Ovary (tissue), 9 donors: Measurements from ENCODE around the gene FILIP1L. TPM values are rescaled to one million over a fixed set of nuclear protein-coding genes. Genes with fewer than 3 reads are reported as not detected.

Source experiments
- DNase-seq, 5 donors: peaks; one replicate each; pipeline ENCODE4 v3.0.0-alpha.2; 2019 to 2020
- H3K27ac ChIP-seq, 2 donors: fragments of 200-600 bp; one replicate each; pipeline versions ENCODE4 v1.5.1 to v1.8.0; 2019 to 2022
- H3K27me3 ChIP-seq: fragments of 200-600 bp; one replicate; pipeline ENCODE4 v1.8.0; 2022
- H3K36me3 ChIP-seq: fragments of 200-600 bp; sonication (generic); one replicate; pipeline ENCODE4 v1.5.1; 2019
- H3K4me1 ChIP-seq: one replicate; pipeline ENCODE4 v1.8.1; 2013; ENCODE audit warnings: mild to moderate bottlenecking, moderate library complexity; ENCODE audit not compliant: insufficient read depth
- H3K4me3 ChIP-seq: fragments of 200-600 bp; sonication (generic); one replicate; pipeline ENCODE4 v1.5.1; 2017
- H3K9me3 ChIP-seq, 2 donors: fragments of 200-600 bp in 1 of 2; sonication (generic) in 1 of 2; one replicate each; pipeline versions ENCODE4 v1.5.1 to v1.8.1; 2013 to 2019; ENCODE audit warnings: mild to moderate bottlenecking in 1 of 2, moderate library complexity in 1 of 2
- CTCF ChIP-seq, 3 donors: fragments of 450-650 bp in 2 of 3; fragments of 200-600 bp in 1 of 3; IDR thresholded peaks; one replicate each; pipeline versions ENCODE4 v1.5.1 to v1.8.0; 2016 to 2022; ENCODE audit warnings: antibody characterized with exemption in 3 of 3, mild to moderate bottlenecking in 1 of 3
- EP300 ChIP-seq: sonication (generic); formaldehyde crosslinking; IDR thresholded peaks from one replicate; pipeline ENCODE4 v1.6.1; 2017; ENCODE audit warnings: antibody characterized with exemption
- POLR2A ChIP-seq: fragments of 450-650 bp; IDR thresholded peaks from one replicate; pipeline ENCODE4 v1.6.1; 2017; ENCODE audit warnings: antibody characterized with exemption, mild to moderate bottlenecking, moderate library complexity
- WGBS, 3 donors: extraction: QIAGEN DNeasy Blood & Tissue Kit in 1 of 3; methylation state at CpG; one replicate each; pipeline versions ENCODE4 v1.1.5 to v1.1.7; 2013 to 2017; 5-methylcytosine and 5-hydroxymethylcytosine counted together
- intact Hi-C, 4 donors: fragments of 100-400 bp; cut with DNase I; formaldehyde crosslinking; loops; one replicate each; pipeline versions ENCODE4 v1.11.0 to v1.15.1; 2022 to 2023
- polyA plus RNA-seq, 2 donors: library from polyadenylated mRNA; stranded (reverse); fragments of 200-250 nt in 1 of 2; fragments of 350-450 nt in 1 of 2; fragmentation: Illumina TruSeq in 1 of 2; extraction: RNeasy Lipid Tissue Mini Kit (QIAGEN cat#74804) in 1 of 2; gene quantifications; one replicate each; pipeline ENCODE4 v1.2.3, GENCODE V29; 2013 to 2014
- total RNA-seq, 7 donors: library from RNA; depleted of rRNA in 2 of 7; stranded (reverse); fragments of >200 nt in 2 of 7; fragmentation: NEBNext Ultra II Directional in 3 of 7; extraction: Animal tissue kit (Norgen Biotek cat#: 25700) in 3 of 7; gene quantifications; one replicate each; pipeline versions ENCODE4 v1.1.0 to v1.2.4, GENCODE V29; 2016 to 2023
- donor health status: DM: no; HTN: no; CAD: no; lungs with moderate emphysema.
- donor health status: DM: no; HTN: no; CAD: no.
- donor health status: Bipolar disorder and iron deficiency.
- donor health status: DM: yes; HTN: yes; CAD: no.
- donor health status: DM: no; HTN: no; CAD: no.
- donor health status: DM: yes; HTN: yes; CAD: no.

FILIP1L gene
- total and polyA plus RNA-seq, 9 donors: 23.7 to 174 (median 110) TPM

- no peak overlapping the region for H3K27ac ChIP-seq
- H3K36me3 ChIP-seq: no peaks in the 10 kb centered on the region
- no peaks in the 10 kb centered on the region for H3K27me3 ChIP-seq
- no peak for DNase-seq
- 89 to 98% (median 93%) methylated on average over 1 of the region's 1 CpG for WGBS, 3 donors
- TF ChIP-seq POLR2A (no peak), CTCF (IDR thresholded peaks at IDR 0.05) (no peak), EP300 (no peak)
- intact Hi-C loops: no loop called here
- H3K4me3 ChIP-seq: no peak overlapping the region
- H3K4me1 ChIP-seq: peaks cover 8% of the 10 kb centered on the region
- no peaks in the 10 kb centered on the region for H3K9me3 ChIP-seq
Measured at GRCh38 chr3:99921377-99921695, 193.0 kb downstream of the FILIP1L start.

- TF ChIP-seq POLR2A: no peak
- TF ChIP-seq EP300: no peak
- TF ChIP-seq CTCF (IDR thresholded peaks at IDR 0.05): no peak
- no peaks in the 10 kb centered on the region for H3K36me3 ChIP-seq
- H3K4me1 ChIP-seq: peaks cover 8% of the 10 kb centered on the region
- intact Hi-C loops: no loop called here
- H3K4me3 ChIP-seq: no peak overlapping the region
- no peaks in the 10 kb centered on the region for H3K27me3 ChIP-seq
- peak in 4 of 5 donors; percentile 33 to 69 (median 55) for DNase-seq
- 52 to 60% (median 56%) methylated on average over 10 of the region's 10 CpGs for WGBS, 3 donors
- no peaks in the 10 kb centered on the region for H3K9me3 ChIP-seq
- H3K27ac ChIP-seq: no peak overlapping the region
Measured at GRCh38 chr3:99920481-99921376, 193.6 kb downstream of the FILIP1L start.

GRCh38 chr3:99919694-99920093 lies 194.6 kb downstream of the FILIP1L start:
- Histone ChIP-seq H3K9me3 (no peaks in the 10 kb centered on the region), H3K27ac (no peak overlapping the region), H3K36me3 (no peaks in the 10 kb centered on the region), H3K27me3 (no peaks in the 10 kb centered on the region), H3K4me1 (peaks cover 4% of the 10 kb centered on the region), H3K4me3 (no peak overlapping the region)
- intact Hi-C loops: no loop called here
- DNase-seq: no peak
- TF ChIP-seq EP300 (no peak), CTCF (IDR thresholded peaks at IDR 0.05) (no peak), POLR2A (no peak)

GRCh38 chr3:99918715-99919114 lies 195.6 kb downstream of the FILIP1L start:
- H3K27ac ChIP-seq: no peak overlapping the region
- DNase-seq: no peak
- no peak for TF ChIP-seq POLR2A
- TF ChIP-seq EP300: no peak
- TF ChIP-seq CTCF (IDR thresholded peaks at IDR 0.05): no peak
- intact Hi-C loops: no loop called here
- H3K4me1 ChIP-seq: peaks cover 4% of the 10 kb centered on the region
- H3K36me3 ChIP-seq: no peaks in the 10 kb centered on the region
- H3K27me3 ChIP-seq: no peaks in the 10 kb centered on the region
- H3K4me3 ChIP-seq: no peak overlapping the region
- H3K9me3 ChIP-seq: no peaks in the 10 kb centered on the region
